HG03159 (cell line): ENCODE data around the gene SPR.
A peak's percentile ranks its signal among the peaks of the same experiment; 100 is the strongest.

Source experiments
- ATAC-seq: cut with Tn5 transposase; IDR thresholded peaks from one replicate; pipeline ENCODE4 v1.9.1; 2021; ENCODE audit warnings: mild to moderate bottlenecking, moderate library complexity; ENCODE audit not compliant: unreplicated experiment

Gene SPR

DNA sequence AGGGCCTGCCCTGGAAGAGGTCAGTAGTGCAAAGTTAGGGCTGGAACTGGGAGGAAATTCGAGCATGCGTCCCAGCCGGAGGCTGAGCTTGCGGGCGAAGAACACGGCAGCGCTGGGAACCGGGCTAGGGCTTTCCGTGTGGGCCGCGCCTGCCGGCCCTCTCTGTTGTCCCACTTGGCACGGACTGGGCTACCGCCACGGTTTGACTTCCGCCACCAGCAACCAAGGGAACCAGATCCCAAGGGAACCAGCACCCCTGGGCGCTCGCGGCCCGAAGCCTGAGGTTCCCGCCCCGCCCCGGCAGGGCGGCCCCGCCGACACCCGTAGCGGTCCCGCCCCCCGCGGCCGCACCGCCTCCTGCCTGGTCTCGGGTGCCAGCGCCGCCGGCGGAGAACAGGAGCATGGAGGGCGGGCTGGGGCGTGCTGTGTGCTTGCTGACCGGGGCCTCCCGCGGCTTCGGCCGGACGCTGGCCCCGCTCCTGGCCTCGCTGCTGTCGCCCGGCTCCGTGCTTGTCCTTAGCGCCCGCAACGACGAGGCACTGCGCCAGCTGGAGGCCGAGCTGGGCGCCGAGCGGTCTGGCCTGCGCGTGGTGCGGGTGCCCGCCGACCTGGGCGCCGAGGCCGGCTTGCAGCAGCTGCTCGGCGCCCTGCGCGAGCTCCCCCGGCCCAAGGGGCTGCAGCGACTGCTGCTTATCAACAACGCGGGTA lies at the start of gene SPR:
TSS of gene SPR (plus strand) at position 377 of the 708 bp plus-strand sequence. CDS start at position 402, 25 bp downstream.
- ATAC-seq: peak; percentile 87

- ATAC-seq: no peak
These were observed 47.1 kb upstream of the SPR start for GRCh38 chr2:72840066-72840465.

- no peak for ATAC-seq
These were observed 45.6 kb upstream of the SPR start for GRCh38 chr2:72841462-72842125.

- ATAC-seq: no peak
These were observed 43.9 kb upstream of the SPR start for GRCh38 chr2:72843301-72843700.

GRCh38 chr2:72846171-72847095 lies 40.8 kb upstream of the SPR start:
- ATAC-seq: peak; percentile 94

DNA sequence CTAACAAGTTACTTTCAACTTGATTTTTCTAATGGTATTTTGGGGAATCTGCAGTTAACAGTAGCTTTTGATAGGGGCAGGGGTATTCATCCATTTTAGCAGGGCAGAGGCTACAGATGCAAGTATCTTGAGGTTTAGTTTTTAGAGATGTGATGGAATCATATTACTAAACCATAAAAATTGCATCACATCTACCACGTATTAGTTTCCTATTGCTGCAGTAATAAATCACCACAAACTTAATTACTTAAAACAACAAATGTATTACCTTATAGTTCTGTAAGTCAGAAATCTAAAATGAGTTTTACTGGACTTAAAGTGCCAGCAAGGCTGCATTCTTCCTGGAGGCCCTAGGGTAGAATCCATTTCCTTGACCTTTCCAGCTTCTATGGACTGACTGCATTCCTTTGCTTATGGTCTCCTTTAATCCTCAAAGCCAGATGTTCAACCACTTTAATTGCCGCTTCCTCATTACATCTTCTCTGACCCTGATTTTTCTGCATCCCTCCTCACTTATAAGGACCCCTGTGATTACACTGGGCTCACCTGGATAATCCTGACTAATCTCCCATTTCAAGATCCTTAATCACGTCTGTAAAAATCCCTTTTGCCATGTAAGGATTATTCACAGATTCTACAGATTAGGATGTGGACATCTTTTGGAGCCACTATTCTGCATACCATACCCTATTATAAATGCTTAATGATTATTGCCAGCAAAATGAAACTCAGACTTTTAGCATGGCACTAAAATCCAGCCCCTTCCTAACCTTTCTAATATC lies 39.5 kb upstream of the SPR start:
- no peak for ATAC-seq

DNA sequence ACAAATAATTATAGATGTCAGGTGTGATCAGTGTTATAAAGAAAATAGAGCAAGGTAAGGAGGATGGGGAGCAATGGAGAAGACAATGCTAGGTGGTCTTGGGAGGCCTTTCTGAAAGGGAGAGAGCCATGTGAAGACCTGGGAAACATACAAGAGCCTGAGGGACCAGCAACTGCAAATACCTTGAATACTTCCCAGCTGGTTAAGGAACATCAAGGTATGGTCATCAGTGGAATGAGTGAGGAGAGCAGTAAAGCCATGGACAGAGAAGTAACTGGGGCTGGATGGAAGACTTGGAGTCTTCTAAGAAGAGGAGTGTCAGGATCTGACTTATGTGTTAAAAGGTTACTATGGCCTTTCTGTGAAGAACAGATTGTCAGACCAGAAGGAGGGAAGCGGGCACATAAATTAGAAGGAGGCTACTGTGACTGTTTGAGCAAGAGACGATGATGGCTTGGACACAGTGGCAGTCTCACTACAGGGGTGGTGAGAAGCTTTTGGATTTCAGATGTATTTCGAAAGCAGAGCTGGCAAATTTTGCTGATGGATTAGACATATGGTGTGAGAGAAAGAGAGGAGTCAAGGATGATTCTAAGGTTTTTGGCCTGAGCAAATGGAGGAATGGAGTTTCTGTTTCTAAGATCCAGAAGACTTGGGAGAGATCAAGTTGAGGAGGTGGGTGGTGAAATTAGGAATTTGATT lies 38.6 kb upstream of the SPR start:
- no peak for ATAC-seq

DNA sequence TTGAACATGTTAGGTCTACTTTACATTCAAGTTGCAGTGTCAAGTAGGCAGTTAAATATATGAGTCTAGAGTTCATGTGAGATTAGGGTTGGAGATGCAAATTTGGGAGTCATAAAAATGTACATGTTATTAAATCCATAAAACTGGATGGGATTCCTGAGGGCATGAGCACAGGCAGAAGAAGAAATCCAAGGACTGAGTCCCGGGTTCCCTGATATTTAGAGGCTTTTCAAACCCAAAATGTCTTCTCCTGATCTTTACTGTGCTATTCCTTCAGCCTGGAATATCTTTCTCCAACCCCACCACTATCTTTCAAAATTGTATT lies 38.1 kb upstream of the SPR start:
- ATAC-seq: no peak

DNA sequence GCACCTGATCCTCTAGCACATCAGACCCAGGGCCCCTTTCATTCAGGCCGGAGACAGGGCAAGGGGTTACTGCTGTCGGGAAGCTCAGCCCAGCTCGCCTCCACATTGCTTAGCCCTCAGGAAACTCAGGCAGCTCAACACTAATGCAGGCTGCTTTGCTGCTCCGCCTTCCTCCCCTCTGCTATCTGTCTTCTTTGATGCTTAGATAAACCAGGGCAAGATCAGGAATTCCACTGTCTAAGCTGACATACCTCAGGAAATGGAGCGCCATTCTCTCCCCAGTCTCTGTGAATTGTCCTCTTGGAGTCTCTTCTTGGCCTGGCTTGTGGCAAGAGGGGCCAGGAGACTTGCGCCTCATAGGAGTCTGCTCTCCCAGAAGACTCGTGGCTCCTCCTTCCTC lies 35.9 kb upstream of the SPR start:
- ATAC-seq: no peak

DNA sequence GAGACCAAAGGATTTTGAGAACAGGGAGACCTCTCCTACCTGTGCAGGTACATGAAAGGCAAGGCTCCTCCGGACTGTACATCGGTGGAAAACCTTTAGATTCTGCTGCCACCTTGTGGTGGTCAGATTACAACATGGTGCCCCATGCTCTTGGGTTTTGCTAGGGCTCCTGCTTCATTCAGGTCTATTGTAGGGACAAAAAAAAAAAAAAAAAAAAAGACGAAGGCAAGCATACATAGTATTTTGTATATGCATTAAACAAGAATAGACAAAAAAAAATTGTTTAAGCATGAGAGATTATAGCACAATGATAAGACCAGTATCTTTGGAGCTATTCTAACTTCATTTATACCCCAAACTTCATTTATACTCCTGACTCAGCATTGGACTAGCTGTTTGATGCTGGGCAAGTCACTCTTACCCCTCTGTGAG lies 27.4 kb upstream of the SPR start:
- ATAC-seq: peak; percentile 54

- ATAC-seq: peak; percentile 88
These were observed 24.8 kb upstream of the SPR start for GRCh38 chr2:72862239-72862988.

DNA sequence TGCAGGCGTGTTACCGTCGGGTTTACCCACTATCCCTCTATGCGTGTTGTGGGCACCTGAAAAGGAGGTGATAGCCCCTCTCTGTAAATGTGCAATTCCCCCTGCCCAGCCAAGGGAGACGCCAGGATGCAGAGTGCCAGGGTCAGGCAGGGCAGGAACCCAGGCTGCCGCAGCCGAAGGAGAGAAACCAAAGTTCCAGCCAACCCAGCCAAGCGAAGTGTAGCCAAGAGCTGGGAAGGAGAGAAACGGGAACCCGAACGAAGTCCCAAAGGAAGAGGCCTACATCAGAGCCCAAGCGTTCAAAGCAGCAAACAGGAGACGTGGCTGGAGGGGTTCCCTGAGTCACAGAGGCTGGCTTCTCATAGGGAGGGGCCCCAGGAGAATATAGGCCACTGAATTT lies 24.2 kb upstream of the SPR start:
- ATAC-seq: no peak

DNA sequence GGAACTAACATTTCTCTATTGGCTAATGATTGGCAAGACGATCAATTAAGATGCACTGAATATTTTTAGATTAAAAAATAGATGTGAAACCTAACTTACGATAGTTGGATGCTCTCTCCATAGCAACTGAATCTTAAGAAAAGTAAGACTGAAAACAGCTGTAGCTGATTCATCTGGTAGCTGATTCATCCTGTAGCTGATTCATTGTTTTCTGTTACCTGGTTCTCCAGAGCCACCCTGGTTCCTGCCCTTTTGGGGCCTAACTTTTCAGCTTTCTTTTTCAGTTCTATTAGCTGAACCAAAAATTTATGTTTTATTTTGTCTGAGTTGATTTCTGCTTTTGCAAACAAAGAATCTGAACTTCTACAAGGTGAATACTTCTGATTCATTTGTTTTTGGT lies 22.7 kb upstream of the SPR start:
- peak; percentile 72 for ATAC-seq

GRCh38 chr2:72871060-72871459 lies 16.1 kb upstream of the SPR start:
- no peak for ATAC-seq

DNA sequence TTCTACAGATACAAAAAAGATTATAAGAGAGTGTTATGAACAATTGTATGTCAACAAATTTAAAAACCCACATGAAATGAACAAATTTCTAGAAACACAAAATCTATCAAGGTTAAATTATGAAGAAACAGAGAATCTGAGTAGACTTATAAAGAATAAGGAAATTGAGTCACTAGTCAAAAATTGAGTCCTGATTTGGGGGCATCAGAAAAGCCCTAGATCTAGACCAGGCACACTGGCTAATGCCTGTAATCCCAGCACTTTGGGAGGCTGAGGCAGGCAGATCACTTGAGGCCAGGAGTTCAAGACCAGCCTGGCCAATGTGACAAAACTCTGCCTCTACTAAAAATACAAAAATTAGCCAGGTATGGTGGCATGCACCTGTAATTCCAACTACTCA lies 15.3 kb upstream of the SPR start:
- no peak for ATAC-seq

- no peak for ATAC-seq
These were observed 3.7 kb upstream of the SPR start for GRCh38 chr2:72883356-72883962.

DNA sequence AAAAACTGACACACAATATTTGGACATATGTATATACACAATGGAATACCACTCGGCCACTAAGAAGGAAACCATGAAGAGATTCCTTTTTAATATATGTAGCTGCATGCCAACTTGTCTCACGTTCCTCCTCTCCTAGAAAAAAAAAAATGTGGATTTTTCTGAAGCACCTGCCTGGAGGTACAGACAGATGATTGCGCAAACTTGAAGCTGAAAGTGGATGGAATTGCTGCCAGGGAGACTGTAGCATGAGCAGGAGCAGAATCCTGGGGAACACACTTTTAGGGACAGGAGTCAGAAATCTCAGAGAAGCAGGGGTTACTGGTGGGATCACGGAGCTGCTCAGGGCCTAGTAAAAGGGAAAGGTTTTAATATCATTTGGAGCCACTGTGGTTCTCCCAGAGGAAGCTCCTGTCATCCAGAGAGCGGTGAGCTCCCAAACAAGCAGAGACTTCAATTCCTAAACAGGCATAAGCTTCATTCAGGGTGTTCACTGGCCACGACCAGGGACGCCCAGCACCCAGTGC lies 640 bp upstream of the SPR start:
- ATAC-seq: no peak

DNA sequence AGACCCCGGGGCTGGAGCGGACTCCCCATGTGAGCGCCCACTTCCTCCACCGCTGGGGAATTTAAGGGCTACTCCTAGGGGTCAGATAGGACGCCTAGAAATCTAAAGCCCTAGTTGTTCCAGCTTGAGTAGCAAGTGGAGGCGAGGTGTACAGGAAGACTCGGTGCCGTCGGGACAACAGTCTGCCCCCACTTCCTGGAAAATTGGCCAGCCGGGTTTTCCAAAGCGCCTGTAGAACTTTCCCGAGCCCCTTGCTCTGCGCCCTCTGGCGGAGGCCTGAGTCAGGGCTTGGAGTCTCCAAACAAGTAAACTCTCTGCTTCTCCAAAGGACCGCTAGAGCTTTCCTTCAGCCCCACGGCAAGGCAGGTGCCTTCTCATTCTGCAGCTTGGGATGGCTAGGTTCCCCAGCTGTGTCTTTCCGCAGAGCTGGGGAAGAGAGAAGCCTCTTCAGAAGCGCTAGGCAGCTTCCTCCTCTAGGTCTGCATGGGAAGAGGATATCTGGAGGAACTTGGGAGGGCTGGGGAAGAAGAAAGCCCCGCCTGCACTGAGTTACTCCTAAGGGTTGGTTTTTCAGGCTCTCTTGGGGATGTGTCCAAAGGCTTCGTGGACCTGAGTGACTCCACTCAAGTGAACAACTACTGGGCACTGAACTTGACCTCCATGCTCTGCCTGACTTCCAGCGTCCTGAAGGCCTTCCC lies 681 bp downstream of the SPR start:
- peak; percentile 36 for ATAC-seq
